HepG2 (cell line): ENCODE results near the gene PPP2R5B. TPM values are rescaled to one million over a fixed set of nuclear protein-coding genes. Genes with fewer than 3 reads are reported as not detected.

Experiments used
- ARNT2 ChIP-seq: sonication (generic); formaldehyde crosslinking; IDR thresholded peaks from 2 replicates; pipeline ENCODE4 v1.8.0; 2022; ENCODE audit warnings: mild to moderate bottlenecking, low read depth, missing genetic modification reagents, moderate library complexity
- BCL6 ChIP-seq: IDR thresholded peaks from 2 replicates; pipeline ENCODE4 v1.6.1; 2016; ENCODE audit warnings: missing genetic modification reagents, missing compliant biosample characterization
- DPF2 ChIP-seq: sonication (generic); formaldehyde crosslinking; IDR thresholded peaks from 2 replicates; pipeline ENCODE4 v1.4.0; 2020; ENCODE audit warnings: mild to moderate bottlenecking, low read depth, missing genetic modification reagents, borderline replicate concordance
- HNRNPUL1 ChIP-seq: fragments of 200-400 bp; formaldehyde crosslinking; IDR thresholded peaks from 2 replicates; pipeline ENCODE4 v1.6.1; 2017; ENCODE audit warnings: low read depth, mild to moderate bottlenecking, low read length, moderate library complexity
- NFE2 ChIP-seq: sonication (generic); formaldehyde crosslinking; IDR thresholded peaks from 2 replicates; pipeline ENCODE4 v1.4.0; 2020; ENCODE audit warnings: missing genetic modification reagents
- NR3C1 ChIP-seq: sonication (generic); formaldehyde crosslinking; IDR thresholded peaks from 2 replicates; pipeline ENCODE4 v1.4.0; 2020; ENCODE audit warnings: missing genetic modification reagents
- TMF1 ChIP-seq: sonication (generic); formaldehyde crosslinking; IDR thresholded peaks from 2 replicates; pipeline ENCODE4 v1.8.1; 2022; ENCODE audit warnings: low read depth, missing genetic modification reagents
- YY1 ChIP-seq: IDR thresholded peaks from 2 replicates; pipeline ENCODE4 v1.6.1; 2011; ENCODE audit warnings: low read length, low read depth, moderate library complexity, mild to moderate bottlenecking; ENCODE audit not compliant: insufficient read depth, insufficient replicate concordance
- ZHX2 ChIP-seq, 2 experiments: sonication (generic) in 1 of 2; formaldehyde crosslinking in 1 of 2; IDR thresholded peaks; 2 replicates each; pipeline versions ENCODE4 v1.6.1 to v1.9.0; 2014 to 2022; ENCODE audit warnings: antibody characterized with exemption in 1 of 2, borderline replicate concordance in 1 of 2, inconsistent platforms in 1 of 2, low read depth in 1 of 2, missing genetic modification reagents in 1 of 2
- ZNF225 ChIP-seq: sonication (generic); formaldehyde crosslinking; IDR thresholded peaks from 2 replicates; pipeline ENCODE4 v1.4.0; 2020; ENCODE audit warnings: mild to moderate bottlenecking, missing genetic modification reagents
- ZNF24 ChIP-seq: fragments of 450-650 bp; IDR thresholded peaks from 2 replicates; pipeline ENCODE4 v1.6.1; 2017; ENCODE audit warnings: antibody characterized with exemption, mild to moderate bottlenecking
- ZNF354B ChIP-seq: sonication (generic); formaldehyde crosslinking; IDR thresholded peaks from 2 replicates; pipeline ENCODE4 v1.8.0; 2022; ENCODE audit warnings: mild to moderate bottlenecking, missing genetic modification reagents
- ZNF607 ChIP-seq: sonication (generic); formaldehyde crosslinking; IDR thresholded peaks from 2 replicates; pipeline ENCODE4 v1.5.1; 2020; ENCODE audit warnings: missing genetic modification reagents, mild to moderate bottlenecking, borderline replicate concordance
- polyA plus RNA-seq, 8 experiments: library from polyadenylated mRNA; depleted of rRNA in 3 of 8; stranded (reverse) in 7 of 8; unstranded in 1 of 8; fragments of >200 nt; fragmentation: Illumina TruSeq in 4 of 8; extraction: Trizol in 4 of 8; gene quantifications; 2 replicates each; pipeline versions ENCODE4 v1.2.1 to v1.2.3, GENCODE V29; 2011 to 2016; ENCODE audit warnings: low read depth in 4 of 8, missing spikeins in 1 of 8, mixed read lengths in 1 of 8; ENCODE audit not compliant: insufficient read depth in 1 of 8
- total RNA-seq, 5 experiments: library from RNA; depleted of rRNA; stranded (reverse); fragments of >200 nt; fragmentation: Illumina TruSeq; extraction: Trizol; gene quantifications; 2 replicates each; pipeline ENCODE4 v1.2.3, GENCODE V29; 2016; ENCODE audit warnings: low read depth in 1 of 5
- TF ChIP-seq, protein P1 (sequence below): IDR thresholded peaks from 2 replicates; pipeline ENCODE4 v1.6.1; 2012; ENCODE audit warnings: low read length, improper control_type of control experiment

PPP2R5B gene
- total and polyA plus RNA-seq, 2 of the 13 experiments (the other 11 are each of a cell fraction or from before 2014, with no cell fraction given), result 2.3 to 8.3 TPM

DNA sequence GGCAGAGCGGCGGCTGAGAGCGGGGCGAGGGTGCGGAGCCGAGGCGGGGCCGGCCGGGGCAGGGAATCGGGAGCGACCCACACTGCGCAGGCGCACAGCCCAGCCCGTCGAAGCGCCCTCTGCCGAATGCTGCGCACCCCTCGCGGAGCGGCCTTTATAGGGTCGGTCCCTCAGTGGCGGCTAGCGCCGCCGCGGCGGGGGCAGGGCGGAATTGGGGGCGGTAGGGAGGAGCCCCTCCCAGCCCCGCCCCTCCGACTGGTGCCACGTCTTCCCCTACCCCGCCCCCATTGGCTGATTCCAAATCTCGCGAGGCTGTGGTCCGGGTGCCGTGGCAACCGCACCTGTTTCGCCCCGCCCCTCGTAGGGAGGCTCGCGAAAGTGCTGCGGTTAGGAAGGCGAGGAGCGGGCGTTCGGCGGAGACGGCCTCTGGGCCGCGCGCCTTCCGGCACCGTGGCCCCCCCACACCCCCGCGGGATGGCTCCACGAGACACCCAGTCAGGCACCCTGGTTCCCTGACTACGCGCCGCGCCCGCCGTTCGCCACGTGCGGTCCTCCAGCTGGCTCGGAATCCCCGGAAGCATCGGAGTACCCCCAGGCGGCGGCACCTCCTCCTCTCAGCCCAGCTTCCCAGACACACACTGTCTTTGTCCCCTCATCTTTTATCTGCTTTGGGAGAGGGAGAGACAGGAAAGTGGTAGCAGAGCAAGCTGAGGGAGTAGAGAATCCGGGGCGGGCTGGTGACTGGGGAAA lies 45.8 kb upstream of the PPP2R5B start, which contains the start of gene EHD1 (continued):
- TF ChIP-seq ZHX2 (IDR thresholded peaks at IDR 0.05; ENCODE audit: low read depth) (no peak), ZHX2 (CRISPR knock-in tag; IDR thresholded peaks at IDR 0.05; ENCODE audit: borderline replicate concordance) (no peak), TMF1 (CRISPR knock-in tag) (peak; percentile 68; the same call in 1 of the 2 replicates), BCL6 (CRISPR knock-in tag) (peak; percentile 38), ZNF354B (CRISPR knock-in tag) (no peak), YY1 (peak; percentile 73), NR3C1 (no peak), ZNF225 (CRISPR knock-in tag) (no peak), ARNT2 (CRISPR knock-in tag) (peak; percentile 74), ZNF607 (CRISPR knock-in tag) (peak; percentile 82; the same call in 1 of the 2 replicates), NFE2 (CRISPR knock-in tag) (no peak), DPF2 (no peak), HNRNPUL1 (no peak), ZNF24 (no peak)
- TF ChIP-seq, protein P1, sequence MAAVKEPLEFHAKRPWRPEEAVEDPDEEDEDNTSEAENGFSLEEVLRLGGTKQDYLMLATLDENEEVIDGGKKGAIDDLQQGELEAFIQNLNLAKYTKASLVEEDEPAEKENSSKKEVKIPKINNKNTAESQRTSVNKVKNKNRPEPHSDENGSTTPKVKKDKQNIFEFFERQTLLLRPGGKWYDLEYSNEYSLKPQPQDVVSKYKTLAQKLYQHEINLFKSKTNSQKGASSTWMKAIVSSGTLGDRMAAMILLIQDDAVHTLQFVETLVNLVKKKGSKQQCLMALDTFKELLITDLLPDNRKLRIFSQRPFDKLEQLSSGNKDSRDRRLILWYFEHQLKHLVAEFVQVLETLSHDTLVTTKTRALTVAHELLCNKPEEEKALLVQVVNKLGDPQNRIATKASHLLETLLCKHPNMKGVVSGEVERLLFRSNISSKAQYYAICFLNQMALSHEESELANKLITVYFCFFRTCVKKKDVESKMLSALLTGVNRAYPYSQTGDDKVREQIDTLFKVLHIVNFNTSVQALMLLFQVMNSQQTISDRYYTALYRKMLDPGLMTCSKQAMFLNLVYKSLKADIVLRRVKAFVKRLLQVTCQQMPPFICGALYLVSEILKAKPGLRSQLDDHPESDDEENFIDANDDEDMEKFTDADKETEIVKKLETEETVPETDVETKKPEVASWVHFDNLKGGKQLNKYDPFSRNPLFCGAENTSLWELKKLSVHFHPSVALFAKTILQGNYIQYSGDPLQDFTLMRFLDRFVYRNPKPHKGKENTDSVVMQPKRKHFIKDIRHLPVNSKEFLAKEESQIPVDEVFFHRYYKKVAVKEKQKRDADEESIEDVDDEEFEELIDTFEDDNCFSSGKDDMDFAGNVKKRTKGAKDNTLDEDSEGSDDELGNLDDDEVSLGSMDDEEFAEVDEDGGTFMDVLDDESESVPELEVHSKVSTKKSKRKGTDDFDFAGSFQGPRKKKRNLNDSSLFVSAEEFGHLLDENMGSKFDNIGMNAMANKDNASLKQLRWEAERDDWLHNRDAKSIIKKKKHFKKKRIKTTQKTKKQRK, result no peak
